Prostate gland (tissue), 2 donors: Measurements from ENCODE around the gene ORAI2. TPM values are rescaled to one million over a fixed set of nuclear protein-coding genes. Genes with fewer than 3 reads are reported as not detected.

Experiments used
- DNase-seq: peaks from one replicate; pipeline ENCODE4 v3.0.0-alpha.2; 2019; ENCODE audit warnings: low spot score
- H3K27ac ChIP-seq, 2 donors: fragments of 200-600 bp; sonication (generic); 2 replicates each; pipeline ENCODE4 v1.5.1; 2017 to 2019
- H3K27me3 ChIP-seq: fragments of 200-600 bp; sonication (generic); replicated peaks from 2 replicates; pipeline ENCODE4 v1.5.1; 2019; ENCODE audit not compliant: insufficient read depth
- H3K36me3 ChIP-seq, 2 donors: fragments of 200-600 bp; sonication (generic); 1 replicate in 1 of 2; 2 replicates in 1 of 2; pipeline versions ENCODE4 v1.5.1 to v1.8.1; 2017 to 2019
- H3K4me1 ChIP-seq: fragments of 200-600 bp; sonication (generic); replicated peaks from 2 replicates; pipeline ENCODE4 v1.5.1; 2019
- H3K4me3 ChIP-seq, 2 donors: fragments of 200-600 bp; sonication (generic); 2 replicates each; pipeline ENCODE4 v1.5.1; 2017 to 2019
- H3K9me3 ChIP-seq: fragments of 200-600 bp; sonication (generic); 2 replicates; pipeline ENCODE4 v1.5.1; 2017
- POLR2A ChIP-seq: fragments of 450-650 bp; IDR thresholded peaks from one replicate; pipeline ENCODE4 v1.6.1; 2016; ENCODE audit warnings: antibody characterized with exemption, mild to moderate bottlenecking
- POLR2AphosphoS5 ChIP-seq: sonication (generic); formaldehyde crosslinking; IDR thresholded peaks from one replicate; pipeline ENCODE4 v1.6.1; 2017; ENCODE audit warnings: antibody characterized with exemption
- WGBS: methylation state at CpG from one replicate; pipeline ENCODE4 v1.1.5; 2018; 5-methylcytosine and 5-hydroxymethylcytosine counted together
- intact Hi-C: fragments of 100-400 bp; cut with DNase I; formaldehyde crosslinking; loops from one replicate; pipeline ENCODE4 v1.14.2; 2022
- total RNA-seq, 2 donors: library from RNA; depleted of rRNA; stranded (reverse); fragments of >200 nt; gene quantifications; one replicate each; pipeline ENCODE4 v1.1.0, GENCODE V29; 2016
- TF ChIP-seq, protein P1 (sequence below), 4 experiments: fragments of 200-600 bp in 2 of 4; fragments of 450-650 bp in 2 of 4; sonication (generic) in 2 of 4; IDR thresholded peaks; 1 replicate in 3 of 4; 2 replicates in 1 of 4; pipeline ENCODE4 v1.5.1; 2016 to 2019; ENCODE audit warnings: antibody characterized with exemption in 4 of 4, mild to moderate bottlenecking in 2 of 4, moderate library complexity in 2 of 4

The ORAI2 gene
- 10 to 100 TPM; 20.5 to 24.8 TPM for total RNA-seq

DNA sequence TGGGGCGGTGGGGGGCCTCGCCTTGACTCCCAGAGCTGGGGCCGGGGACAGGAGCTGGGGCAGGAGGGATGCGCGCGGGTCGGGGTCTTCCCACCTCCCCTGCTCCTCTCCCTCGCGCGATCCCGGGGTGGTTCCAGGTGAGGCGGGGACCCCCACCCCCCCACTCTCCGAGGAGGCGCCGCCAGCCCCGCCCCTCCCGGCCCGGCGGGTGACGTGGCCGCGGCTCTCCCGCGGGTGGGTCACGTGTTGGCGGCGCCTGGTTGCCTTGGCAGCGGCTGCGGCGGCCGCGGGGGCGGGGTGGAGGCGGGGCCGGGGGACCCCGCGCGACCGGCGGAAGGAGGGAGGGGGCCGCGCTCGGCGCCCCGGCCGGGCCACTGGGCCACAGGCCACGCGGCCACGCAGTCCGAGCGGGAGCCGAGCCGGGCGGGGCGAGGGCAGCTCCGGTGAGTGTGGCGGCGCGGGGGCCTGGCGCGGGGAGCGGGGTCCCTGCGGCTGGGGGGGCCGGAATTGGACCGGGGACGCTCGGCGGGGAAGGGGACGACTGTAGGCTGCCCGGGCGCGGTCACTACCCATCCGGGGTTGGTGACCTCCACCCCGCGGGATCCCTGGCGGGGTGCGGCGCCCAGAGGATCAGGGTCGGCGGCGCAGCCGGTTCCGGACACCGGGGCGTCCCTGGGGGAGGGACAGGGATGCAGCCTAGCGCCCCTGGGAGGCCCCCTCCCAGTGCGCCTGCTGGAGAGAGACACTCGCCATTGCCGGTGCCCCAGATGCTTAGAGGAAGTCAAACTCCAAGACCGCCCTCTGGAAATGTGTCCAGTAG lies at the start of gene ORAI2:
TSS of gene ORAI2 (plus strand) at position 357 of the 820 bp plus-strand sequence. CDS start 5,382 bp downstream, outside the sequence.
- DNase-seq: peak; percentile 74

DNA sequence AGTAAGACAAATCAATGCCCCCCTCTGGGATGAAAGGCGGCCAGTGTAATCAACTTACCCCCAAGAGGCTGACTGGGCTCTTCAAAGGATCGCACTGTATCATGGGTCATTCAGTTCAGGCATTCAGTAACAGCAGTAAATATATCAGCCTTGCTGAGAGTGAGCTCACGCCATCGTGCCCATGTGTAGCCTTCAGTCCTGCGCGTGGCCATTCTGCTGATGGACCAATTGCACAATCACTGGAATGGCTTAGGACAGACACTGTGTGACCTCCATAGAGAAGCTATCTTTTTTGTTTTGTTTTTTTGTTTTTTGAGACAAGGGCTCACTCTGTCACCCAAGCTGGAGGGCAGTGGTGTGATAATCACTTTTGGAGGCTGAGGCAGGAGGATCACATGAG lies 46.3 kb upstream of the ORAI2 start:
- Histone ChIP-seq H3K27me3 (no peaks in the 10 kb centered on the region), H3K4me1 (no peaks in the 10 kb centered on the region), H3K4me3 (no peak overlapping the region), H3K9me3 (no peaks in the 10 kb centered on the region), H3K36me3 (no peaks in the 10 kb centered on the region), H3K27ac (no peak overlapping the region)
- 92% methylated on average over 6 of the region's 6 CpGs for WGBS
- DNase-seq: no peak
- TF ChIP-seq, protein P1, sequence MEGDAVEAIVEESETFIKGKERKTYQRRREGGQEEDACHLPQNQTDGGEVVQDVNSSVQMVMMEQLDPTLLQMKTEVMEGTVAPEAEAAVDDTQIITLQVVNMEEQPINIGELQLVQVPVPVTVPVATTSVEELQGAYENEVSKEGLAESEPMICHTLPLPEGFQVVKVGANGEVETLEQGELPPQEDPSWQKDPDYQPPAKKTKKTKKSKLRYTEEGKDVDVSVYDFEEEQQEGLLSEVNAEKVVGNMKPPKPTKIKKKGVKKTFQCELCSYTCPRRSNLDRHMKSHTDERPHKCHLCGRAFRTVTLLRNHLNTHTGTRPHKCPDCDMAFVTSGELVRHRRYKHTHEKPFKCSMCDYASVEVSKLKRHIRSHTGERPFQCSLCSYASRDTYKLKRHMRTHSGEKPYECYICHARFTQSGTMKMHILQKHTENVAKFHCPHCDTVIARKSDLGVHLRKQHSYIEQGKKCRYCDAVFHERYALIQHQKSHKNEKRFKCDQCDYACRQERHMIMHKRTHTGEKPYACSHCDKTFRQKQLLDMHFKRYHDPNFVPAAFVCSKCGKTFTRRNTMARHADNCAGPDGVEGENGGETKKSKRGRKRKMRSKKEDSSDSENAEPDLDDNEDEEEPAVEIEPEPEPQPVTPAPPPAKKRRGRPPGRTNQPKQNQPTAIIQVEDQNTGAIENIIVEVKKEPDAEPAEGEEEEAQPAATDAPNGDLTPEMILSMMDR (IDR thresholded peaks at IDR 0.05): no peak
- TF ChIP-seq POLR2A (no peak), POLR2AphosphoS5 (no peak)
- intact Hi-C loops: no loop called here

More for the DNA sequence above, at the start of gene ORAI2:
- H3K4me1 ChIP-seq: peaks cover 2% of the 10 kb centered on the region
- under 1% methylated on average over 55 of the region's 90 CpGs for WGBS
- peak within 1 kb of the TSS; percentile 69 to 84 for H3K4me3 ChIP-seq
- intact Hi-C loops: no loop called here
- no peaks in the 10 kb centered on the region for H3K27me3 ChIP-seq
- no peaks in the 10 kb centered on the region for H3K36me3 ChIP-seq
- peak within 1 kb of the TSS; percentile 84 for H3K27ac ChIP-seq
- TF ChIP-seq POLR2AphosphoS5 (no peak), POLR2A (no peak)
- TF ChIP-seq, protein P1 (IDR thresholded peaks at IDR 0.05): no peak
- H3K9me3 ChIP-seq: no peaks in the 10 kb centered on the region

DNA sequence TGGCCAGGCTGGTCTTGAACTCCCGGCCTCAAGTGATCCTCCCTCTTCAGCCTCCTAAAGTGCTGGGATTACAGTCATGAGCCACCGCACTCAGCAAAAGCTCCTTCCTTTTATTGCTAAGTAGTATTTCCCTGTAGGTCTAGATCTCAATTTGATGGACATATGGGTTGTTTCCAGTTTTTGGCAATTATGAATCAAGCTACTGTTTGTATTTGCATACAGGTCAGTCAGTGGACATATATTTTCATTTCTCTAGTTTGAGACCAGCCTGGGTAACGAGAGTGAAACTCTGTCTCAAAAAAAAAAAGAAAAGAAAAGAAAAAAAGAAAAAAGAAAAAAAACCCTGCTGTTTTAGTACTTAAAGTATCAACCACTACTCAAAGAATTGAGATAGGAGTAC lies 43.6 kb upstream of the ORAI2 start:
- no peaks in the 10 kb centered on the region for H3K9me3 ChIP-seq
- WGBS: 70% methylated on average over 3 of the region's 3 CpGs
- H3K27ac ChIP-seq: no peak overlapping the region
- no peaks in the 10 kb centered on the region for H3K27me3 ChIP-seq
- no peaks in the 10 kb centered on the region for H3K4me1 ChIP-seq
- DNase-seq: no peak
- TF ChIP-seq, protein P1 (IDR thresholded peaks at IDR 0.05): no peak
- TF ChIP-seq POLR2AphosphoS5 (no peak), POLR2A (no peak)
- H3K36me3 ChIP-seq: no peaks in the 10 kb centered on the region
- H3K4me3 ChIP-seq: no peak overlapping the region
- intact Hi-C loops: loop anchor here (2.0 kb wide), 1 partner anchor 109 kb away; no protein-coding TSS in a partner anchor

DNA sequence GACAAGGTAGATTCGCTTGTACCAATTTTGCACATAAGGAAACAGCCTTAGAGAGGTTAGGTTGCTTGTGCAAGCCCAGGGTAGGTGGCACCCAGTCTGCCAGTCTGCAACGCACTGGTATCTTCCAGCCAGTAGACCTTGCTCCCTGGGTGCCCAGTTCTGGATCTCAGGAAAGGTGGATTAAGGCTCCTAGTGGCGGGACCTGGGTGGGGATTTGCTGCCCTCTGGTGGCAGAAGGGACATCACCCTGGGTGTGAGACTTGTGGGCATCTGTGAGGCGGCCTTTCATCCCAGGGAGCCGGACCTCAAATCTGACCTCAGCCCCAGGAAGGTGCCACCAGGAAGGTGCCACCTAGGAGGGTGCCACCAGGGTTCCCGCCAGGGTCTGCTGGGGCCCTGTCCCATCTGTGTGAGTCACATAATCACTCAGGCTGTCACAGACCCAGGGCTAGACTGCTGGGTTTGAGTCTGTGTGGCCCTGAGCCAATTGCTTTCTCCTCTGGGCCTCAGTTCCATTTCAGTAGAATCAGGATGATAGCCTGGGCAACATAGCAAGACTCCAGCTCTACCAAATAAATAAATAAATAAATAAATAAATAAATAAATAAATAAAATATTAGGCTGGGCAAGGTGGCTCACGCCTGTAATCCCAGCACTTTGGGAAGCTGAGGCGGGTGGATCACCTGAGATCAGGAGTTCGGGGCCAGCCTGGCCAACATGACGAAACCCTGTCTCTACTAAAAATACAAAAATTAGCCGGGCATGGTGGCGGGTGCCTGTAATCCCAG lies 42.5 kb upstream of the ORAI2 start:
- no peak overlapping the region for H3K27ac ChIP-seq
- intact Hi-C loops: loop anchor here (2.0 kb wide), 1 partner anchor 110 kb away; no protein-coding TSS in a partner anchor
- no peak overlapping the region for H3K4me3 ChIP-seq
- H3K36me3 ChIP-seq: no peaks in the 10 kb centered on the region
- H3K9me3 ChIP-seq: no peaks in the 10 kb centered on the region
- peak; percentile 75 for DNase-seq
- WGBS: 69% methylated on average over 12 of the region's 12 CpGs
- TF ChIP-seq POLR2AphosphoS5: peak; percentile 49
- TF ChIP-seq, protein P1 (IDR thresholded peaks at IDR 0.05): peak; percentile 81 to 92 (median 91)
- TF ChIP-seq POLR2A: no peak
- no peaks in the 10 kb centered on the region for H3K4me1 ChIP-seq
- no peaks in the 10 kb centered on the region for H3K27me3 ChIP-seq
